DND-41 (cell line): ENCODE results near the gene GABRP.

Experiments
- CTCF ChIP-seq: IDR thresholded peaks from 2 replicates; pipeline ENCODE4 v1.5.1; 2012; ENCODE audit warnings: borderline replicate concordance, low read length, moderate library complexity, mild to moderate bottlenecking; ENCODE audit not compliant: poor library complexity, severe bottlenecking; ENCODE audit errors: extremely low read depth
- EZH2 ChIP-seq: IDR thresholded peaks from 3 replicates; pipeline ENCODE4 v1.6.1; 2012; ENCODE audit warnings: borderline replicate concordance, low read depth, mild to moderate bottlenecking, moderate library complexity, low read length, inconsistent platforms; ENCODE audit not compliant: severe bottlenecking

- no peak for TF ChIP-seq CTCF
- TF ChIP-seq EZH2: no peak
These were observed 78.6 kb downstream of the GABRP start, which contains the start of gene RANBP17 for GRCh38 chr5:170861917-170862766.
